Measurements from ENCODE around the gene PRKCA.

PRKCA gene

DNA sequence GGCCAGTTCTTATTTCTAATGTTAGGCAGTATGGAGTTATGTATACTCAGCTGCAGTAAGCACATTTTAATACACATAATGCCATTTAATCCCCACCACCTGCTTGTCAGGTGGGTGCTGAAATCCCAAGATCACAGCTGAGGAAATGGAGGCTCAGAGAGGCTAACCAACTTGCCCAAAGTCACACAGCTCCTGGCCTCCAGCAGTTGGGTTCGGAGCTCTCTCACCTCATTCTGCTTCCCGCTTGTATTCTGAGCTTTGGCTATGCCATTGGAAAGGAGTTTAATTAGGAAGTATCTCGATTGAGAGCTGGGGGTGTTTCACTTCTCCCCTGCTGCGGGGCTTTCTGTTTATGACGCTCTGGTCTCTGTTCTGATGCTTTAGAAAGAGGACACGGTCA is 459.9 kb downstream of the PRKCA start:
- Histone ChIP-seq H3K36me3 (no peaks in the 10 kb centered on the region), H3K4me3 (ENCODE audit: low read depth in 1 of 2, low read length in 1 of 2) (no peak overlapping the region), H3K27me3 (peaks cover 4% of the 10 kb centered on the region), H3K27ac (no peak overlapping the region), H3K4me1 (ENCODE audit: control insufficient read depth in 1 of 2, insufficient read depth in 1 of 2, low read depth in 1 of 2, low read length in 1 of 2) (no peaks in the 10 kb centered on the region), H3K9me3 (no peaks in the 10 kb centered on the region)
- TF ChIP-seq, protein P1, sequence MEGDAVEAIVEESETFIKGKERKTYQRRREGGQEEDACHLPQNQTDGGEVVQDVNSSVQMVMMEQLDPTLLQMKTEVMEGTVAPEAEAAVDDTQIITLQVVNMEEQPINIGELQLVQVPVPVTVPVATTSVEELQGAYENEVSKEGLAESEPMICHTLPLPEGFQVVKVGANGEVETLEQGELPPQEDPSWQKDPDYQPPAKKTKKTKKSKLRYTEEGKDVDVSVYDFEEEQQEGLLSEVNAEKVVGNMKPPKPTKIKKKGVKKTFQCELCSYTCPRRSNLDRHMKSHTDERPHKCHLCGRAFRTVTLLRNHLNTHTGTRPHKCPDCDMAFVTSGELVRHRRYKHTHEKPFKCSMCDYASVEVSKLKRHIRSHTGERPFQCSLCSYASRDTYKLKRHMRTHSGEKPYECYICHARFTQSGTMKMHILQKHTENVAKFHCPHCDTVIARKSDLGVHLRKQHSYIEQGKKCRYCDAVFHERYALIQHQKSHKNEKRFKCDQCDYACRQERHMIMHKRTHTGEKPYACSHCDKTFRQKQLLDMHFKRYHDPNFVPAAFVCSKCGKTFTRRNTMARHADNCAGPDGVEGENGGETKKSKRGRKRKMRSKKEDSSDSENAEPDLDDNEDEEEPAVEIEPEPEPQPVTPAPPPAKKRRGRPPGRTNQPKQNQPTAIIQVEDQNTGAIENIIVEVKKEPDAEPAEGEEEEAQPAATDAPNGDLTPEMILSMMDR (IDR thresholded peaks at IDR 0.05), result no peak

DNA sequence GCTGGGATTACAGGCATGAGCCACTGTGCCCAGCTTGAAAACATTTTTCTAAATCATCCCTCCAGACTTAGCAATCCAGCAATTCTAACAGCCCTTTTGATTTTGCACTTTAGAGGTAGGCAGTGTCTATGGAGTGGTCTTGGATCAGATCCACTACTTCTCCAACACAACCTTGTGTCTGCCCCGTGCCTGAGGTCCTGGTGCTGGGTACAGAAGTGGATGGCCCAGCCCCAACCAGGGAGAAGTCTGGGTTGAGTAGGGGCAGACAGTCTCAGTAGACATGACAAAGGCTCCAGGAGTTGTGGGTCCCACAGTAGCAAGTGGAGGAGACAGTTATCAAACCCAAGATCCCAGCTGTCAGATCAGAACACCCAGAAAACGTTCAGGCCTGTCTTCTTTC is 460.6 kb downstream of the PRKCA start:
- TF ChIP-seq, protein P1 (IDR thresholded peaks at IDR 0.05), result no peak
- no peaks in the 10 kb centered on the region for H3K9me3 ChIP-seq
- no peaks in the 10 kb centered on the region for H3K36me3 ChIP-seq
- no peak overlapping the region for H3K27ac ChIP-seq
- H3K27me3 ChIP-seq, result peaks cover 4% of the 10 kb centered on the region
- no peak overlapping the region for H3K4me3 ChIP-seq (ENCODE audit: low read depth in 1 of 2, low read length in 1 of 2)
- H3K4me1 ChIP-seq (ENCODE audit: control insufficient read depth in 1 of 2, insufficient read depth in 1 of 2, low read depth in 1 of 2, low read length in 1 of 2), result no peaks in the 10 kb centered on the region

- Histone ChIP-seq H3K27me3 (peaks cover 4% of the 10 kb centered on the region), H3K4me1 (ENCODE audit: control insufficient read depth in 1 of 2, insufficient read depth in 1 of 2, low read depth in 1 of 2, low read length in 1 of 2) (no peaks in the 10 kb centered on the region), H3K9me3 (no peaks in the 10 kb centered on the region), H3K4me3 (ENCODE audit: low read depth in 1 of 2, low read length in 1 of 2) (no peak overlapping the region), H3K36me3 (no peaks in the 10 kb centered on the region), H3K27ac (no peak overlapping the region)
- TF ChIP-seq, protein P1 (IDR thresholded peaks at IDR 0.05), result no peak
These were observed 462.1 kb downstream of the PRKCA start for GRCh38 chr17:66764506-66764905.

DNA sequence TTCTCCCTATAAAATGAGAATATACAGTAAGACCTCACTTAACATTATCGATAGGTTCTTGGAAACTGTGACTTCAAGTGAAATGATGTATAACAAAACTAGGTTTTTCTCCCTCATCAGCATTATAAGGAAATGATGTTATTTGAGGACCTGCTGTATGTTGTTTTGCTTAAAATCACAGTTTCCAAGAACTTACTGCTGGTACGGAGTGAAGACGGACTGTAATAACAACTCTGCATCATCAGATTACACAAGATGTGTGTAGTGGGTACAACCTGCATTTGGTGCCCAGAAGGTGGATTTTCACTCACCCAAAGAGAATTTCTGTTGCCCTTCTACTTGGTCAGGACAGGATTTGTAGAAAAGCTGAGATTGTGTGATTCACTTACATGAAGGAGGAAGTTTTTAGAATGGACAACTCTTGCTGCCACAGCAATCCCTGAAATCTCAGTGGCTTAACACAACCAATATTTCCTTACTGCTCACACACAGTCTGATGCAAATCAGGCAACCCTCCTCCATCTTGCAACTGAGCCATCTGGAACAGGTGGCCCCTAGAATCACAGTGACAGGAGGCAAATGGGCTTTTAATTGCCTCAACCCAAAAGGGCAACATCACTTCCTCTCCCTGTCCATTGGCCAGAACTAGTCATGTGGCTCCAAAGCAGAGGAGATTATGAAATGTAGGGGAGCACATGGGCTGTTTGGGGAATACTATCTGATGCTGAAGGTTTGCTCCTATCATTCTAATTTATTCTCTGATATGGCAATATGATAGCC is 464.9 kb downstream of the PRKCA start:
- no peak overlapping the region for H3K4me3 ChIP-seq (ENCODE audit: low read depth in 1 of 2, low read length in 1 of 2)
- H3K27ac ChIP-seq, result no peak overlapping the region
- TF ChIP-seq, protein P1 (IDR thresholded peaks at IDR 0.05), result no peak
- H3K27me3 ChIP-seq, result no peaks in the 10 kb centered on the region
- H3K4me1 ChIP-seq (ENCODE audit: control insufficient read depth in 1 of 2, insufficient read depth in 1 of 2, low read depth in 1 of 2, low read length in 1 of 2), result no peaks in the 10 kb centered on the region
- H3K36me3 ChIP-seq, result no peaks in the 10 kb centered on the region
- no peaks in the 10 kb centered on the region for H3K9me3 ChIP-seq

- TF ChIP-seq, protein P1 (IDR thresholded peaks at IDR 0.05), result no peak
- no peaks in the 10 kb centered on the region for H3K27me3 ChIP-seq
- H3K9me3 ChIP-seq, result no peaks in the 10 kb centered on the region
These were observed 467.5 kb downstream of the PRKCA start for GRCh38 chr17:66769911-66770310.

More at GRCh38 chr17:66769911-66770310, 467.5 kb downstream of the PRKCA start:
- H3K36me3 ChIP-seq, result no peaks in the 10 kb centered on the region
- no peak overlapping the region for H3K4me3 ChIP-seq (ENCODE audit: low read depth in 1 of 2, low read length in 1 of 2)
- H3K4me1 ChIP-seq (ENCODE audit: control insufficient read depth in 1 of 2, insufficient read depth in 1 of 2, low read depth in 1 of 2, low read length in 1 of 2), result no peaks in the 10 kb centered on the region
- no peak overlapping the region for H3K27ac ChIP-seq

All from neutrophil (primary cell).